ENCODE results near the gene EIF4G3.

Gene EIF4G3

DNA sequence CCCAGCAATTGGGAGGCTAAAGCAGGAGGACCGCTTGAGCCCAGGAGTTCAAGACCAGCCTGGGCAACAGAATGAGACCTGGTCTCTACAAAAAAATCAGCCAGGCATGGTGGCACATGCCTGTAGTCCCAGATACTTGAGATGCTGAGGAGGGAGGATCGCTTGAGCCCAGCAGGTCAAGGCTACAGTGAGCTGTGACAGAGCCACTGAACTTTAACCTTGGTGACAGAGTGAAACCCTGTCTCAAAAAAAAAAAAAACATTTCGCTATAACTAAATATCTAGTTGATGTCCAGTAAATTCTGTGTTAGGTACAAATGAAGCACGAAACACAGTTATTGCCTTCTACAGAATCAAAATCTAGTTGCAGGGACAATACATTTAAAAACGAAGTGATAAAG, 293.9 kb downstream of the EIF4G3 start:
- TF ChIP-seq EZH2 (optimal IDR thresholded peaks at IDR 0.05; ENCODE audit: low read depth, low read length), result no peak
- TF ChIP-seq EZH2phosphoT487 (IDR thresholded peaks at IDR 0.05; ENCODE audit: low read length), result no peak
- TF ChIP-seq, protein P1, sequence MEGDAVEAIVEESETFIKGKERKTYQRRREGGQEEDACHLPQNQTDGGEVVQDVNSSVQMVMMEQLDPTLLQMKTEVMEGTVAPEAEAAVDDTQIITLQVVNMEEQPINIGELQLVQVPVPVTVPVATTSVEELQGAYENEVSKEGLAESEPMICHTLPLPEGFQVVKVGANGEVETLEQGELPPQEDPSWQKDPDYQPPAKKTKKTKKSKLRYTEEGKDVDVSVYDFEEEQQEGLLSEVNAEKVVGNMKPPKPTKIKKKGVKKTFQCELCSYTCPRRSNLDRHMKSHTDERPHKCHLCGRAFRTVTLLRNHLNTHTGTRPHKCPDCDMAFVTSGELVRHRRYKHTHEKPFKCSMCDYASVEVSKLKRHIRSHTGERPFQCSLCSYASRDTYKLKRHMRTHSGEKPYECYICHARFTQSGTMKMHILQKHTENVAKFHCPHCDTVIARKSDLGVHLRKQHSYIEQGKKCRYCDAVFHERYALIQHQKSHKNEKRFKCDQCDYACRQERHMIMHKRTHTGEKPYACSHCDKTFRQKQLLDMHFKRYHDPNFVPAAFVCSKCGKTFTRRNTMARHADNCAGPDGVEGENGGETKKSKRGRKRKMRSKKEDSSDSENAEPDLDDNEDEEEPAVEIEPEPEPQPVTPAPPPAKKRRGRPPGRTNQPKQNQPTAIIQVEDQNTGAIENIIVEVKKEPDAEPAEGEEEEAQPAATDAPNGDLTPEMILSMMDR (IDR thresholded peaks at IDR 0.05; ENCODE audit: low read length), result no peak
- no peak overlapping the region for H3K4me3 ChIP-seq (ENCODE audit: low read length)
- DNase-seq, result no peak

GRCh38 chr1:20878799-20879198, 297.9 kb downstream of the EIF4G3 start:
- no peaks in the 10 kb centered on the region for H3K27me3 ChIP-seq (replicated peaks; ENCODE audit: insufficient read depth, low read length)
- no peaks in the 10 kb centered on the region for H3K9me2 ChIP-seq (replicated peaks; ENCODE audit: insufficient read depth, low read length)
- H3K79me2 ChIP-seq (ENCODE audit: low read length), result no peaks in the 10 kb centered on the region
- no peak overlapping the region for H2AFZ ChIP-seq (ENCODE audit: low read length)
- H3F3A ChIP-seq (ENCODE audit: insufficient read depth, low read length), result no peaks in the 10 kb centered on the region
- H3K36me3 ChIP-seq (replicated peaks; ENCODE audit: insufficient read depth, low read length), result no peaks in the 10 kb centered on the region
- no peak overlapping the region for H3K4me3 ChIP-seq (ENCODE audit: low read length)
- no peaks in the 10 kb centered on the region for H3K9me3 ChIP-seq (replicated peaks; ENCODE audit: insufficient read depth, low read length)
- no peak for DNase-seq
- H3K4me2 ChIP-seq (ENCODE audit: low read depth, low read length), result no peak overlapping the region
- no peaks in the 10 kb centered on the region for H3K4me1 ChIP-seq (ENCODE audit: low read length)
- no peak overlapping the region for H3K27ac ChIP-seq (ENCODE audit: low read length)
- TF ChIP-seq EZH2phosphoT487 (IDR thresholded peaks at IDR 0.05; ENCODE audit: low read length), result no peak
- TF ChIP-seq, protein P1 (IDR thresholded peaks at IDR 0.05; ENCODE audit: low read length), result no peak
- TF ChIP-seq EZH2 (optimal IDR thresholded peaks at IDR 0.05; ENCODE audit: low read depth, low read length), result no peak
- no peaks in the 10 kb centered on the region for H4K20me1 ChIP-seq (ENCODE audit: insufficient read depth, low read length)
- H3K9ac ChIP-seq (ENCODE audit: low read length), result no peak overlapping the region

More for the DNA sequence above, 293.9 kb downstream of the EIF4G3 start:
- H3K4me2 ChIP-seq (ENCODE audit: low read depth, low read length), result no peak overlapping the region
- H2AFZ ChIP-seq (ENCODE audit: low read length), result no peak overlapping the region
- H4K20me1 ChIP-seq (ENCODE audit: insufficient read depth, low read length), result no peaks in the 10 kb centered on the region
- H3K9ac ChIP-seq (ENCODE audit: low read length), result no peak overlapping the region
- no peaks in the 10 kb centered on the region for H3K9me2 ChIP-seq (replicated peaks; ENCODE audit: insufficient read depth, low read length)
- H3K36me3 ChIP-seq (replicated peaks; ENCODE audit: insufficient read depth, low read length), result no peaks in the 10 kb centered on the region
- no peak overlapping the region for H3K27ac ChIP-seq (ENCODE audit: low read length)
- H3K9me3 ChIP-seq (replicated peaks; ENCODE audit: insufficient read depth, low read length), result no peaks in the 10 kb centered on the region
- H3K27me3 ChIP-seq (replicated peaks; ENCODE audit: insufficient read depth, low read length), result no peaks in the 10 kb centered on the region
- H3F3A ChIP-seq (ENCODE audit: insufficient read depth, low read length), result no peaks in the 10 kb centered on the region
- H3K79me2 ChIP-seq (ENCODE audit: low read length), result no peaks in the 10 kb centered on the region
- H3K4me1 ChIP-seq (ENCODE audit: low read length), result no peaks in the 10 kb centered on the region

DNA sequence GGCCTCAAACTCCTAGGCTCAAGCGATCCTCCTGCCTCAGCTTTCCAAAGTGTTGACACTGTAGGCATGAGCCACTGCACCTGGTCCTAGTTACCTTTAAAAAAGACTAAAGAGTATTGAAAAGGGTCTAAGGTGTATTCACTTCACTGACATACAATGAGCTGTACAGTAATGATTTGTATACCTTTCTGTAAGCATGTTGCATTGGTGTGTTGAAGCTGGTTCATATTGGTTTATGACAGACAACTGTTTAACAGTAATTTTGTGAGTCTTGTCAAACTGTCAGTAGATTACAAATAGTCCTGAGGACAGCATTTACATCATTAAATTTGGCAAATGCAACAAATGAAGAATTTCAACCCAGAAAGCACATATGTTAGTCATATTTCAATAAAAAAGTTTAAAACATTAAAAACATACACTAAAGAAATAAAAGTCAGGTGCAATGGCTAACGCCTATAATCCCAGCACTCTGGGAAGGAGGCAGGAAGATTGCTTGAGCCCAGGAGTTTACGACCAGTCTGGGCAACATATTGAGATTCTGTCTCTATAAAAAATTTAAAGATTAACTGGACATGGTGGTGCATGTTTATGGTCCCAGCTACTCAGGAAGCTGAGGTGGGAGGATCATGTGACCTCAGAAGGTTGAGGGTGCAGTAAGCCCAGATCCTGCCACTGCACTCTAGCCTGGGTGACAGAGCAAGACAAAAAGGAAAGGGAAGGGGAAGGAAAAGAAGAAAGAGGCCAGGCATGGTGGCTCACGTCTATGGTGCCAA, 301.3 kb downstream of the EIF4G3 start:
- Histone ChIP-seq H2AFZ (ENCODE audit: low read length) (no peak overlapping the region), H3F3A (ENCODE audit: insufficient read depth, low read length) (no peaks in the 10 kb centered on the region), H3K4me2 (ENCODE audit: low read depth, low read length) (no peak overlapping the region), H3K36me3 (replicated peaks; ENCODE audit: insufficient read depth, low read length) (no peaks in the 10 kb centered on the region), H3K27ac (ENCODE audit: low read length) (no peak overlapping the region), H3K4me1 (ENCODE audit: low read length) (no peaks in the 10 kb centered on the region), H3K9me2 (replicated peaks; ENCODE audit: insufficient read depth, low read length) (no peaks in the 10 kb centered on the region), H4K20me1 (ENCODE audit: insufficient read depth, low read length) (no peaks in the 10 kb centered on the region), H3K79me2 (ENCODE audit: low read length) (no peaks in the 10 kb centered on the region), H3K27me3 (replicated peaks; ENCODE audit: insufficient read depth, low read length) (no peaks in the 10 kb centered on the region), H3K9ac (ENCODE audit: low read length) (no peak overlapping the region), H3K4me3 (ENCODE audit: low read length) (no peak overlapping the region), H3K9me3 (replicated peaks; ENCODE audit: insufficient read depth, low read length) (no peaks in the 10 kb centered on the region)
- no peak for TF ChIP-seq EZH2 (optimal IDR thresholded peaks at IDR 0.05; ENCODE audit: low read depth, low read length)
- no peak for TF ChIP-seq EZH2phosphoT487 (IDR thresholded peaks at IDR 0.05; ENCODE audit: low read length)
- TF ChIP-seq, protein P1 (IDR thresholded peaks at IDR 0.05; ENCODE audit: low read length), result no peak
- DNase-seq, result no peak
